Fibroblast of skin of left biceps (primary cell): Measurements from ENCODE around the gene NPTN.
"Not testable (repeated sequence)": the region's sequence is repeated elsewhere in the genome, so short reads cannot be mapped to it uniquely, and the experiment has no call there.

ENCODE experiments used
- DNase-seq, 2 experiments: peaks; one replicate each; pipeline ENCODE4 v3.0.0-alpha.2; 2013; ENCODE audit warnings: low read depth in 2 of 2

Gene NPTN

GRCh38 chr15:73600413-73601335 is 32.5 kb downstream of the NPTN start:
- no peak for DNase-seq

DNA sequence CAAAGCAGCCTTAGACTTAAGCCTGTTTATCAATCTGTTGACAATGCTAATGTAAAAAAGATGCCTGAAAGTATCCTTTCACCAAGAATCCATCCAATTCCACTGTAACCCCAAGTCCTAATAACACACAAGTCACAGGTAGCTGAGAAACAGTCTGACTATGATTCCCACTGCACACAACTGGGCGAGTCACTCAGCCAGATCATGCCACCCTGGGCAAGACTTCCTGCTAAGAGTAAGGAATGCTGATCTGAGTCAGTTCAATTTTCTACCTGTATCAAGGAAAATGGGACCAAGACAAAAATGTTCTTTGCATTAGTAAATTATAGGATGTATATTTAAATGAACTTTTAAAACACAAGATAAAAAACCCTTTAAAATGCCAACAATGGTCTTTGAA is 33.3 kb downstream of the NPTN start:
- DNase-seq, result no peak

DNA sequence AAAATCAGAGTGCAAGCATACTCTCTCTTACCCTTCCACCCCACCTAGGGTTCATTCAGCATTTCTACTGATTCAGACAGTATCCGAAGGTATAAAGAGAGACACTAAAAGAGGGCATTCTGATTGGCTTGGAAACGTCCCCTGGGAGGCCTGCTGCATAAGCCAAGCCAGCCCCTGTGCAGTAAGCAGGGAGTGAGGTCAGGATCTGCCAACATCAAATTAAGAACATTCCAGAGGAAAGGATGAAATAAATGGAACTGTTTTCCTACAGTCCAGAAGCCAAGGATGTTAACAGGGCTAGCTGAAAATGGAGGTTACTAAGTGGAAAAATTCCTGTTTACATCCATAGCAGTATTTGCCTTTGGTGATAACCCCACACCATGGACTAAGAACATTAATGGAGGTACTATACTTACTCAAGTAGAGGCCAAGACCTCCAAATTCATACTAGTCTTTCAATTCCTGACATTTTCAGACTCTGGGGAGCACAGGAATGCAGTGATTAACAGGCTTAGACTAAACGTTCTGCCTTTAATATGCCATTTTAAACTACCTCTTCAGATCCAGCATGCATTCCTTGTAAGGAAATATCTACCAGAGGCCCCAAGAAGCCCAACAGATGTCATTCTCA is 34.5 kb downstream of the NPTN start:
- peak; percentile 45 for DNase-seq

DNA sequence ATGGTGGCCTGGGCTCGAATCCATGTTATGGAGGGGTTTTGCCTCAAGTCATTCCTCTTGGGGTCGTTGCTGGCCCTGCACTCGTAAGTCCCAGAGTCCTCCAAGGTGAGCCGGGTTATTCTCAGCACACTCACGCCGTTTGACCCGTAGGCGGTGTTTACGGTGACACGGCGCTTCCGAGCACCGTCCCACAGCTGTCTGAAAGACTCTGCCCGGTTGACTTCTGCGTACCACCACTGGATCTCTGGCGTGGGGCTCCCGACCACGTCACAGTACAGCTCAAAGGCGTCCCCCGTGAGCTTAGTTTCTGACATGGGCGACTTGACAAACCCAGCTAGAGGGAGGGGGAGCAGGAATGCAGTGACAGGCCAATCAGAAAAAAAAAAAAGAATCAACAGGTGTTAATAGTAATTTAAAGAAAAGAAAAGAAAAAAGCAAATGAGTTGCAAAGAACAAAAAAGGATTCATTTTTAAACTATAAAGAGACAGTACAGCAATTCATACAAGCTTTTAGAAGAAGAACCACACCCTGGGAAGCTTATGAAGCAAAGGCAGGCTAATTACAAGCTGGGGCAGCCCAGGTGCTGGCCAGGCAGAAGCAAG is 36.1 kb downstream of the NPTN start:
- no peak for DNase-seq

DNA sequence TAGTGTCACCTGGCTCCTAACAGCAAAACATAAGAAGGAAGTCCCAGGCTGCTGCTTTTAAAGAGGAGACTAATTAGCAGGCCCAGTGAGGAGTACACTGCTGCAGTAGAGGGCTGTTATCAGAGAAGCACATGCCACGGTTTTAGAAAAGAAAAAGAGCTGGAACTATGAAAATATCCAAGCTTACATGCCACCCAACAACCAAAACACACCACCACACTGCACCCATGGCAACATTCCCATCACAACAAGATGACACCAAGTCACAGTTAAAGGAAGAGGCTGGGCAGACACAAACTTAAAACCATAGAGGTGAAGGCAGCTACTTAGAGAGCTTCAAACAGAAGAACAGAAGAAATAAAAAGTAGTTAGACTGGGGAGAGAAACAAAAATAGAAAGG is 37.0 kb downstream of the NPTN start:
- no peak for DNase-seq

DNA sequence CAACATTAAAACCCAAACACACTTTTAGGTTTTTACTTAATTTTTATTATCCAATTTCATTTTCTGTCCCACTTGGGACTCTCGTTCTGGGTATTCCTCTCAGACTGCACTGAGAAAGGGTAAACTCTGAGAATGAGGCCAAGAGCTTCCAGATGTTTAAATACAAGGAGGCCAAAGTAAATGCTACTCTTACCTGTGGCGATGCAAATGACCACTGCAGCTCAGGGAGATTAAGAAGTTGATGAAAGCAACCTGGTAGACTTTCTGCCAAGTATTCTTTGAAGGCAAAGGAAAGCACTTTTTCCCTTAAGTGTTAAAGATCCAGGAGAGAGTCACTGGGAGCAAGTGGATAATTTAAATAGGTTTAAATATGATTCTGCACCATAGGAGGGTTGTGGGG is 39.1 kb downstream of the NPTN start:
- no peak for DNase-seq

- DNase-seq, result no peak
These were observed 39.7 kb downstream of the NPTN start for GRCh38 chr15:73593304-73594074.

DNA sequence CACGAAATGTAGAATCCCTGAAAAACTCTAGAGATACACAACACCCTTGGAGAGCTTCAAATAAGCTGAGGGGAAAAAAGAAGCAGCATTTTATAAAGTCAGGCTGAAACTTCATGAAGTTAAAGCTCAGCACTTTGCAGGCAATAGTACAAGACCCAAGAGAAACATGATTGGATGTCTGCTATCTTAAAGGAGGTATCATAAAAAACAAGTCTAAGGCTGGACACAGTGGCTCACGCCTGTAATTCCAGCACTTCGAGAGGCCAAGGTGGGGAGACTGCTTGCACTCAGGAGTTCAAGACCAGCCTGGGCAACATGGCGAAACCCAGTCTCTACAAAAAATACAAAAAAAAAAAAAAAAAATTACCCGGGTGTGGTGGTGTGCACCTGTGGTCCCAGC is 42.9 kb downstream of the NPTN start:
- DNase-seq, result no peak

DNA sequence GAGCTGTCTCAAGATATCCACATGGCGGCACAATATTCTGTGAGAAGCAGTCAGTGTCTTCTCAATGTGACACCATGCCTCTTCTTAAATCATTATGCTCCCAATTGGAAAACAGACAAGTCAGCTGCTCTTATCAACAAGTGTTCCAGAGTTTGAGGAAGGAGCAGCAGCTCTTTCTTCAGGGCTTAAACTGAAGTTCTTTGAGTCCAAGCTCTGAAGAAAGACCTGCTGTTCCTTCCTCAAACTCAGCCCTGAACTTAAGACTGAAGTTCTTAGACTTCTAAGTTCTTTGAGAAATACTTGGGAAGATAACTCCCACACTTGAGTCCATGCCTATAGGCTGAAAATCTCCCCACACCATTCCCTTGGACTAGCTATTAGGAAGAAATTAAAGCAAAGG is 43.4 kb downstream of the NPTN start:
- DNase-seq, result no peak

DNA sequence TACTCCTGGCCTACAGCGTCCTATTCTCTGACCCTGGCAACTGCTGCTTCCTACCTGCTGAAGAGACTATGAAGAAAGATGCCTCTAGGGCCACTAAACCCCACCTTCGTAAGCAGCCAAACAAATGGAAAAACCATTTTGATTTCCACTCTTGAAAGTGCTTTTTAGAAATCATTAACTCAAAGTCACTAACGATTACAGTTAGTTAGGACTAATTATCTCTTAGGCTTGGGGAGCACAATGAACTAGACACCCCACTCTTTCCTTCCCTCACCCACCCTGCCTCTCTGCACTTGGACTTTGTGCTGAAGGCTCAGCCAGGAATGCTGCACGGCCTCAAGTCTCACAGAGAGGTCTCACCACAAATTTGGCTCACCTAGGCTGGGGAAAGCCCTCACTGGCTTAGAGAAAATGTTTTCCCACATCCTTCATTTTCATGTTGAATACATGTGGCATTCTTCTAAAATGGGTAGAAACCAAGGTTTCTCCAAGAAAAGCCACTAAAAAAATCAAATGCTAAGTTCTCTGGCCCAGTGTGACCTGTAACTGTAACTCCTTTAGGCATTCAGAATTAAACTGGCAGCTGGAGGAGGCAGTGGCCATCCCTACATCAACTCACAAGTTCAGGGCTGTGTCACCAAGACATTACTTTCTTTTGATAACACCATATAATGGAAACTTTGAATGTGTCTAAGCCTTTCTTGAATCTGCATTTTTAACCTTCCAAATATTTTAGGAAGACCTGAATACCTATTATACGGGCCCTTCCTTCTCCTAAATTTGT is 47.1 kb downstream of the NPTN start:
- DNase-seq, result no peak

GRCh38 chr15:73584699-73585420 is 48.3 kb downstream of the NPTN start:
- no peak for DNase-seq

GRCh38 chr15:73583544-73583943 is 49.6 kb downstream of the NPTN start:
- no peak for DNase-seq

GRCh38 chr15:73582851-73583379 is 50.3 kb downstream of the NPTN start:
- no peak for DNase-seq

DNA sequence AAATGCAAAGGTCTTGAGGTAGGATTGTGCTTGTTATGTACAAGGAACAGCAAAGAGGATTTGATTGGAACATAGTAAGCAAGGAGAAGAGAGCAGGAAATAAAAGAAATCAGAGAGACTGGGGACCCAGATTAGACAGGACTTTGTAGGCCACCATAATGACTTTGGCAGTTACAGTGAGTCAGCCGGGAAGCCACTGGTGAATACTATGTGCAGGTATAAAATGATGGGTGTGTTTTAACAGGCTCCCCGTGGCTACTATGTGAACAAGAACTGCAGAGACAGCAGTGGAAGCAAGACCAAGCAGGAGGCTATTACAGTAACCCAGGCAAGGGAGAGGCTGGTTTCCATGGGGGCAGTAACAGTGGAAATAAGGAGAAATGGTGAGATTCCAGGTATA is 55.2 kb downstream of the NPTN start:
- no peak for DNase-seq

GRCh38 chr15:73577593-73577992 is 55.6 kb downstream of the NPTN start:
- not testable (repeated sequence) for DNase-seq

GRCh38 chr15:73575636-73576247 is 57.4 kb downstream of the NPTN start:
- DNase-seq, result no peak

- DNase-seq, result peak; percentile 22 to 32
These were observed 59.6 kb downstream of the NPTN start for GRCh38 chr15:73573572-73573971.

DNA sequence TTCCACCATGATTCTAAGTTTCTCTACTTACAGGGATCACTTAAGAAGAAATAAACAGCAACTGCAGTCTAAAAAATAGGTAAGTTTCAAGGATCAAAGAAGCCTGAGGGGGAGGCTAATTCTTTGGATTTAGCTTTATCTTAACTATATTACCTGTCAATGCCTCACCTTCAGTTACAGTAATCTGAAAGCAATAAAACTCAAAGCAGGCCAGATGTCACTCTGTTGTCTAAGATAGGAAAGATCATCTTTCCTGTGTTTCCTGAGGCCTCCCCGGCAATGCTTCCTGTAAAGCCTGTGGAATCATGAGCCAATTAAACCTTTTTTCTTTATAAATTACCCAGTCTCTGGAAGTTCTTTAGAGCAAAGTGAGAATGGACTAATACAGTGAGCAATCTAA is 60.2 kb downstream of the NPTN start:
- no peak for DNase-seq

DNA sequence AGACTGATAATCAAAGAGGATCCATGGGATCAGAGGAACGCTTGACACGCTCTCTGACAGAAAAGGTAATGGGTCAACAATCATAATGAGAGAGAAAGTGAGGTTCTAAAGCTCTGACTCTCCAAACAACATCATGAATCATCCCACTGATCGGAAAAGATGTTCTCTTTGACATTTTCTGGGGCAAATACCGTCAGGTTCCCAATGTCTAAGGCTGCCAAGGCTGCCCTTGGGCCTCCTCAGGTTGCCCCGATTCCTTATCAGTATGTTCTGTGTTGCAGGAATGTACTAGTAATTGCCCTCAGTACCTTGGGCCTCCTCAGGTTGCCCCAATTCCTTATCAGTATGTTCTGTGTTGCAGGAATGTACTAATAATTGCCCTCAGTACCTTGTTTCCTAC is 60.9 kb downstream of the NPTN start:
- no peak for DNase-seq

DNA sequence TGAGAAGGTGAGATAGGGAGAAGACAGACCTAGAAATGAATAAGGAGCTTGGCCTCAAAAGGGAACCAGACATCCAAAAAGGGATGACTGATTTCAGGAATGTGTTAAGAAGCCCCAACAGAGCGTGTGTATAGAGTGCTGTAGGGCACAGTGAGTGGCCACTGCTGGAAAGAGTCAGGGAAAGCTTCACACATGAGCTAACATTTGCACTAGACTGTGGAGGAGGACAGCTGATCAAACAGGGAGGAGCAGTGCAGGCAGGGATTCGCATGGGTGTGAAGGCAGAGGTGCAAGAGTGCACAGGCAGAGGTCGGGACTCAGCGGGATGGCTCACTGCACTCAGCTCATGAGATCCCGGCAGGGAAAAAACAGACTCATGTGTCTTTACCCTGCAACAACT is 61.8 kb downstream of the NPTN start:
- no peak for DNase-seq
